Measurements from ENCODE around the gene TRPM6.

The TRPM6 gene

DNA sequence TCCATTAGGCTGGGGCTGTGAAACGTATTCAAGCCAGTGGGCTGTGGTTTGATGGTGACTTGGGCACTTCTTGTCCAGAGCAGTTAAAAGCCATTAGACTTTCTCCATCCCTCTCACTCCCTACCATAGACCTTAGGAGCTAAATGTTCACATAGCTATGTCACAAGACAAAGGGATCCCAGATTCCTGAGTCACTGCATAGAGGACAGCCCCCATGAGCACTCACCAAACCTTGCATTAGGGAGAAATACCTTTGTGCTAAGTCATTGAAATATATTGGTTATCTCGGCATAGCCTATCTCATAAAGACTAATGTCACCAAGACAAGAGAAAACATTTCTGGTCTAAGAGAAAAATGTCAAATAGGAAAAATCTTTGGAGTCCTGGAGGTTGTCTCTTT lies 104.3 kb downstream of the TRPM6 start:
- no peaks in the 10 kb centered on the region for H3K27me3 ChIP-seq
- TF ChIP-seq, protein P1, sequence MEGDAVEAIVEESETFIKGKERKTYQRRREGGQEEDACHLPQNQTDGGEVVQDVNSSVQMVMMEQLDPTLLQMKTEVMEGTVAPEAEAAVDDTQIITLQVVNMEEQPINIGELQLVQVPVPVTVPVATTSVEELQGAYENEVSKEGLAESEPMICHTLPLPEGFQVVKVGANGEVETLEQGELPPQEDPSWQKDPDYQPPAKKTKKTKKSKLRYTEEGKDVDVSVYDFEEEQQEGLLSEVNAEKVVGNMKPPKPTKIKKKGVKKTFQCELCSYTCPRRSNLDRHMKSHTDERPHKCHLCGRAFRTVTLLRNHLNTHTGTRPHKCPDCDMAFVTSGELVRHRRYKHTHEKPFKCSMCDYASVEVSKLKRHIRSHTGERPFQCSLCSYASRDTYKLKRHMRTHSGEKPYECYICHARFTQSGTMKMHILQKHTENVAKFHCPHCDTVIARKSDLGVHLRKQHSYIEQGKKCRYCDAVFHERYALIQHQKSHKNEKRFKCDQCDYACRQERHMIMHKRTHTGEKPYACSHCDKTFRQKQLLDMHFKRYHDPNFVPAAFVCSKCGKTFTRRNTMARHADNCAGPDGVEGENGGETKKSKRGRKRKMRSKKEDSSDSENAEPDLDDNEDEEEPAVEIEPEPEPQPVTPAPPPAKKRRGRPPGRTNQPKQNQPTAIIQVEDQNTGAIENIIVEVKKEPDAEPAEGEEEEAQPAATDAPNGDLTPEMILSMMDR (IDR thresholded peaks at IDR 0.05): no peak
- H3K4me3 ChIP-seq (ENCODE audit: low read depth in 1 of 2, low read length in 1 of 2): no peak overlapping the region
- no peak overlapping the region for H3K27ac ChIP-seq
- H3K36me3 ChIP-seq: peaks cover 76% of the 10 kb centered on the region
- no peaks in the 10 kb centered on the region for H3K4me1 ChIP-seq (ENCODE audit: control insufficient read depth in 1 of 2, insufficient read depth in 1 of 2, low read depth in 1 of 2, low read length in 1 of 2)
- H3K9me3 ChIP-seq: no peaks in the 10 kb centered on the region

- no peaks in the 10 kb centered on the region for H3K9me3 ChIP-seq
- H3K27ac ChIP-seq: peak overlapping the region; percentile 16
- peaks cover 75% of the 10 kb centered on the region for H3K36me3 ChIP-seq
- no peaks in the 10 kb centered on the region for H3K4me1 ChIP-seq (ENCODE audit: control insufficient read depth in 1 of 2, insufficient read depth in 1 of 2, low read depth in 1 of 2, low read length in 1 of 2)
- H3K4me3 ChIP-seq (ENCODE audit: low read depth in 1 of 2, low read length in 1 of 2): no peak overlapping the region
- no peaks in the 10 kb centered on the region for H3K27me3 ChIP-seq
- TF ChIP-seq, protein P1 (IDR thresholded peaks at IDR 0.05): peak; percentile 68
These were observed 110.4 kb downstream of the TRPM6 start for GRCh38 chr9:74777136-74777879.

DNA sequence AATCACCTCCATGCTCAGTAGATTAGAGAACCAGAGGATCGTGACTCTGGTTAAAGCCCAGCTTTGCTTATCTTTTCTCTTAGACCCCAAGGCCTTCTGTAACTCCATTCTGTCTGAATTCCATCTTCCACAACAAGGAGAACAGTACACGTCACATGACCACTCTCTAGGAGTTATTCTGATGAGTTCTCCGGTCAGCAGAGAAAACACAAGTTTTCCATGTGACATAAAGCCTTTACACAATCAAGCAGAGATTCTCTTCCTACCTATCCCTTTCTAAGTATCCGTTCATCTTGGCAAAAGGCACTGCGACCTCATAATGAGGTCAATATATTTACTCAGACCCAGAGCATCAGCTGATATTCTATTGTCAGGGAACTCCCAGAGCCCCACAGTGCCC lies 112.3 kb downstream of the TRPM6 start:
- Histone ChIP-seq H3K36me3 (peaks cover 75% of the 10 kb centered on the region), H3K9me3 (no peaks in the 10 kb centered on the region), H3K27me3 (no peaks in the 10 kb centered on the region), H3K27ac (no peak overlapping the region), H3K4me3 (ENCODE audit: low read depth in 1 of 2, low read length in 1 of 2) (no peak overlapping the region), H3K4me1 (ENCODE audit: control insufficient read depth in 1 of 2, insufficient read depth in 1 of 2, low read depth in 1 of 2, low read length in 1 of 2) (no peaks in the 10 kb centered on the region)
- TF ChIP-seq, protein P1 (IDR thresholded peaks at IDR 0.05): no peak

- H3K36me3 ChIP-seq: peaks cover 71% of the 10 kb centered on the region
- TF ChIP-seq, protein P1 (IDR thresholded peaks at IDR 0.05): peak; percentile 82
- no peaks in the 10 kb centered on the region for H3K27me3 ChIP-seq
- no peak overlapping the region for H3K27ac ChIP-seq
- no peaks in the 10 kb centered on the region for H3K9me3 ChIP-seq
- no peaks in the 10 kb centered on the region for H3K4me1 ChIP-seq (ENCODE audit: control insufficient read depth in 1 of 2, insufficient read depth in 1 of 2, low read depth in 1 of 2, low read length in 1 of 2)
- H3K4me3 ChIP-seq (ENCODE audit: low read depth in 1 of 2, low read length in 1 of 2): no peak overlapping the region
These were observed 113.7 kb downstream of the TRPM6 start for GRCh38 chr9:74773886-74774479.

DNA sequence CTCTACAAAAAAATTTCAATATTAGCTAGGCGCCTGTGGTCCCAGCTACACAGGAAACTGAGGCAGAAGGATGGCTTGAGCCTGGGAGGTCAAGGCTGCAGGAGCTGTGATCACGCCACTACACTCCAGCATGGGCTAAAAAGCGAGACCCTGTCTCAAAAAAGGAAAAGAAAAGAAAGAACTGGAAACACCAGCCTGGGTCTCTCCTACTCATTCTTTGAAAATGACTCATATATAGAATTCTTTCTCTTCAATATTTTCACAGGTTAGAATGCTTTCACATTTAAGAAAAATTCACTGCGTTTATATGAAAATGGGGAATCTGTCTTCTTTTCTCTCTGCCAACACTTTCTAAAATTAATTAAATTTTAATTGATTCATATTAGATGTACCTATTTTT lies 115.6 kb downstream of the TRPM6 start:
- Histone ChIP-seq H3K4me3 (ENCODE audit: low read depth in 1 of 2, low read length in 1 of 2) (no peak overlapping the region), H3K36me3 (peaks cover 57% of the 10 kb centered on the region), H3K4me1 (ENCODE audit: control insufficient read depth in 1 of 2, insufficient read depth in 1 of 2, low read depth in 1 of 2, low read length in 1 of 2) (no peaks in the 10 kb centered on the region), H3K27ac (no peak overlapping the region), H3K9me3 (no peaks in the 10 kb centered on the region), H3K27me3 (no peaks in the 10 kb centered on the region)
- TF ChIP-seq, protein P1 (IDR thresholded peaks at IDR 0.05): no peak
